Germinal center (tissue), 1 donor: ENCODE measurements around the gene ERF.
"Not testable (repeated sequence)": the region's sequence is repeated elsewhere in the genome, so short reads cannot be mapped to it uniquely, and the experiment has no call there.

Source experiments
- DNase-seq: peaks from one replicate; pipeline ENCODE4 v3.0.0; 2012; ENCODE audit warnings: mixed read lengths, low spot score

ERF gene

DNA sequence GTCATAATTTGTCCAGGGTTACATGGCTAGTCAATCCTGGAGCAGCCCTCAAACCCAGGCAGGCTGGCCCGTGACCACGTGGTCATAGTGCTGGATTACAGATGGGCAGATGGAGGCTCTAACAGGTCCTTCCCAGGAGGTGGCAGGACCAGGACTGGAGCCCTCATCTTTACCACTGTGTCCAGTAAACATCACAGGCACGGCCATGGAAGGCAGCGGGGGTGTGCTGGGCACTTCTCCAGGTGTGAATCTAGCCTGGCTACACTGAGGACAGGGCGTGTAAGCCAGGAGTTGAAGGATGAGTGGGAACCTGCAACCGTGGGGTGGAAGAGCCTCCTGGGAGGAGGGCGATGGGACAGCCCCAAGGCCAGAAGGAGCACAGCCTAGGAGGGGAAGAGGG is 20.2 kb upstream of the ERF start:
- no peak for DNase-seq

DNA sequence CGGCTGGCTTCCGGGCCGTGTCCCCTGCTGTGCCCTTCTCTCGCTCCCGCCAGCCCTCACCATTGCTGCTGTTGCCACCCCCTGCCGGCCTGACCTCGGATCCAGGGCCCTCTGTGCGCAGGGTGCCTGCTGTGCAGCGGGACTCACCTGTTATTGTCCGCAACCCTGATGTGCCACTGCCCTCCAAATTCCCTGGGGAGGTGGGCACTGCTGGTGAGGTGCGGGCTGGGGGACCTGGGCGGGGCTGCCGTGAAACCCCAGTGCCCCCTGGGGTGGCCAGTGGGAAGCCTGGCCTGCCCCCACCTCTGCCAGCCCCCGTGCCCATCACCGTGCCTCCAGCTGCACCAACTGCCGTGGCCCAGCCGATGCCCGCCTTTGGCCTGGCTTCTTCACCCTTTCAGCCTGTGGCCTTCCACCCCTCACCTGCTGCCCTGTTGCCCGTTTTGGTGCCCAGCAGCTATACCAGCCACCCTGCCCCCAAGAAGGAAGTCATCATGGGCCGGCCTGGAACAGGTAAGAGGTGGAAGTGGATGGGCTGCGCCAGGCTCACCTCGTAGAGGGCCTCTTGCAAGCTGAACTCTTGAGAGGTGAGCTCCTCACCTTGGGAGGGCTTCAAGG is 19.2 kb upstream of the ERF start:
- no peak for DNase-seq

DNA sequence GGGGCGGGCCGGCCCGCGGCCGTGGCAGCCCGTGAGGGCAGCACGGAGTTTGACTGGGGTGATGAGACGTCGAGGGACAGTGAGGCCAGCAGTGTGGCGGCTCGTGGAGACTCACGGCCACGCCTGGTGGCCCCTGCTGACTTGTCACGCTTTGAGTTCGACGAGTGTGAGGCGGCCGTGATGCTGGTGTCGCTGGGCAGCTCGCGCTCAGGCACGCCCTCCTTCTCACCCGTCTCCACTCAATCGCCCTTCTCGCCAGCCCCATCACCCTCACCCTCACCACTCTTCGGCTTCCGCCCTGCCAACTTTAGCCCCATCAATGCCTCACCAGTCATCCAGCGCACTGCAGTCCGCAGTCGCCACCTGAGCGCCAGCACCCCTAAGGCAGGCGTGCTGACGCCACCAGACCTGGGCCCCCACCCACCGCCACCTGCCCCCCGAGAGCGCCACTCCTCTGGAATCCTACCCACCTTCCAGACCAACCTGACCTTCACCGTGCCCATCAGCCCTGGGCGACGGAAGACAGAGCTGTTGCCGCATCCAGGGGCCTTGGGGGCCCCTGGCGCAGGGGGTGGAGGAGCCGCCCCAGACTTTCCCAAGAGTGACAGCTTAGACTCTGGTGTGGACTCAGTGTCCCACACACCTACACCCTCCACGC is 18.6 kb upstream of the ERF start:
- no peak for DNase-seq

DNA sequence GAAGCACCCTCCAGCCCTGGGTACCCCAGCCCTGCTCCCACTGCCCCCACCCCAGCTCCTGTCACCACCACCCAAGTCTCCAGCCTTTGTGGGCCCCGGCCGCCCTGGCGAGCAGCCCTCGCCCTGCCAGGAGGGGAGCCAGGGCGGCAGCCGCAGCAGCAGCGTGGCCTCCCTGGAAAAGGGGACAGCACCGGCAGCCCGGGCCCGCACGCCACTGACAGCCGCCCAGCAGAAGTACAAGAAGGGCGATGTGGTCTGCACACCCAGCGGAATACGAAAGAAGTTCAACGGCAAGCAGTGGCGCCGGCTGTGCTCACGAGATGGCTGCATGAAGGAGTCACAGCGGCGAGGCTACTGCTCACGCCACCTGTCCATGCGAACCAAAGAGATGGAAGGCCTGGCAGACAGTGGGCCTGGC is 18.1 kb upstream of the ERF start:
- DNase-seq, result no peak

DNA sequence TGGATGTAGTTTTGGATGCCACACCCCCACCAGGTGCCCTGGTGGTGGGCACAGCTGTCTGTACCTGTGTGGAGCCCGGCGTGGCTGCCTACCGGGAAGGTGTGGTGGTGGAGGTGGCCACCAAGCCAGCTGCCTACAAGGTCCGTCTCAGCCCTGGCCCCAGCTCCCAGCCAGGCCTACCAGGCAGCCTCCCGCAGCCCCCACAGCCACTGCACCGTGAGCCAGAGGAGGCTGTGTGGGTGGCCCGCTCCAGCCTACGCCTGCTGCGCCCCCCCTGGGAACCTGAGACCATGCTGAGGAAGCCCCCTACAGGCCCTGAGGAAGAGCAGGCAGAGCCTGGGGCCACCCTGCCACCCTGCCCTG is 17.6 kb upstream of the ERF start:
- DNase-seq, result no peak

DNA sequence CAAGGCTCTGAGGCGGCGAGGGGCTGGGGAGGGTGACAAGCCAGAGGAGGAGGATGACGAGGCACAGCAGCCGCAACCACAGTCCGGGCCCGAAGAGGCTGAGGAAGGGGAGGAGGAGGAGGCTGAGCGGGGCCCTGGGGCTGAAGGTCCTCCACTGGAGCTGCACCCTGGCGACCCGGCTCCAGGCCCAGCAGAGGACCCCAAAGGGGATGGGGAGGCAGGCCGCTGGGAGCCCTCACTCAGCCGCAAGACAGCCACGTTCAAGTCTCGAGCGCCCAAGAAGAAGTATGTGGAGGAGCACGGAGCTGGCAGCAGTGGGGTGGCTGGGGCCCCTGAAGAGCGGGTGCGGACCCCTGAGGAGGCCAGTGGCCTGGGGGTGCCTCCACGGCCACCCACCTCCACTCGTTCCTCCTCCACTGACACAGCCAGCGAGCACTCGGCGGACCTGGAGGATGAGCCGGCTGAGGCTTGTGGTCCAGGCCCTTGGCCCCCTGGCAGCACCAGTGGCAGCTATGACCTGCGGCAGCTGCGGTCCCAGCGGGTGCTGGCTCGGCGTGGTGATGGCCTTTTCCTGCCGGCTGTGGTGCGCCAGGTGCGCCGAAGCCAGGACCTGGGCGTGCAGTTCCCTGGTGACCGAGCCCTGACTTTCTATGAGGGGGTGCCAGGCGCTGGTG is 17.1 kb upstream of the ERF start:
- no peak for DNase-seq

DNA sequence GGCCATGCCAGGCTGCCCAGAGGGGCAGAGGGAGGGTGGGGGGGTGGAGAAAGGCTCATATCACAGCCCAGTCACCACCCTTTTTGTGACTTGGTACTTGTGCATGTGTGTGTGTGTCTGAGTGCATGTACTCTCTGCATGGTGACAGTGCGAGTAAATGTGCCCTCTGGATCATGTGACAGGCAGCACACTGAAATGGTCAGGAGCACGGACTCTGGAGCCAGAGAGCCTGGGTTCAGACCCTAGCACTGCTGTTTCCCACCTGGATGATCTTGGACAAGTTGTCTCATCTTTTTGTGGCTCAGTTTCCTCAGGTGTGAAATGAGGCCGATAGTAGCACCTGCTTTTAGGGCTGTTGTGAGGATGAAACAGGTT is 16.1 kb upstream of the ERF start:
- no peak for DNase-seq

DNA sequence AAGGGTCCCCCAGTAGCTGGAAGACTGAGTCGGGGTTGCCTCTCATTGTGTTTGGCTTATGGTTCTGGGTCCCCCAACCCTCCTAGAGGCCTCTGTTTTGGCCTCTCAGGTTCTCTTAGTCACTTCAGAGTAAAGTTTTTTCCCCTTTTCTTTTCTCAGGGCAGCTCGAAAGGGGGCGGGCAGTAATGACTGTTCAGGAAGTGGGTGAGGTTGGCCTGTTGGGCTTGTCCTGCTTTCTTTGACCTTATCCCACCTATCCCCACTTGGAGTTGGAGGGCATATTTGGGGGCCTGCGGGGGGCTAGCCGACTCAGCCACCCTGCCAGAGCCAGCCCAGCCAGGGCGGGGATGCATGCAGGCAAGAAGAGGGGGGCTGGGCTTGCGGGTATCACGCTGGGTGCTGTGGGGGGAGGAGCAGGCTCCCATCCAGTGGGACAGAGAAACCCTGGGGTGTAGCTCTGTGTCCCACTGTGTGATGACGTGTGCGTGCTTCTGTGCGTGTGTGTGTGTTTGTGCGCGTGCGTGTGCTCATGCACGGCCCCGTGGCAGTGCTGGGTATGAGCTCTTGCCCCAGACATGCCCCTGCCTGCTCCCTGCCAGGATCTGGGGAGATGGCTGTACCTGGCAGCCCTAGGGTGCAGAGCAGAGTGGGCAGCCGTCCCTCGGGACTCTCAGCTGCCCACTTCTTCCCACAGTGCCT is 15.6 kb upstream of the ERF start:
- DNase-seq, result no peak

DNA sequence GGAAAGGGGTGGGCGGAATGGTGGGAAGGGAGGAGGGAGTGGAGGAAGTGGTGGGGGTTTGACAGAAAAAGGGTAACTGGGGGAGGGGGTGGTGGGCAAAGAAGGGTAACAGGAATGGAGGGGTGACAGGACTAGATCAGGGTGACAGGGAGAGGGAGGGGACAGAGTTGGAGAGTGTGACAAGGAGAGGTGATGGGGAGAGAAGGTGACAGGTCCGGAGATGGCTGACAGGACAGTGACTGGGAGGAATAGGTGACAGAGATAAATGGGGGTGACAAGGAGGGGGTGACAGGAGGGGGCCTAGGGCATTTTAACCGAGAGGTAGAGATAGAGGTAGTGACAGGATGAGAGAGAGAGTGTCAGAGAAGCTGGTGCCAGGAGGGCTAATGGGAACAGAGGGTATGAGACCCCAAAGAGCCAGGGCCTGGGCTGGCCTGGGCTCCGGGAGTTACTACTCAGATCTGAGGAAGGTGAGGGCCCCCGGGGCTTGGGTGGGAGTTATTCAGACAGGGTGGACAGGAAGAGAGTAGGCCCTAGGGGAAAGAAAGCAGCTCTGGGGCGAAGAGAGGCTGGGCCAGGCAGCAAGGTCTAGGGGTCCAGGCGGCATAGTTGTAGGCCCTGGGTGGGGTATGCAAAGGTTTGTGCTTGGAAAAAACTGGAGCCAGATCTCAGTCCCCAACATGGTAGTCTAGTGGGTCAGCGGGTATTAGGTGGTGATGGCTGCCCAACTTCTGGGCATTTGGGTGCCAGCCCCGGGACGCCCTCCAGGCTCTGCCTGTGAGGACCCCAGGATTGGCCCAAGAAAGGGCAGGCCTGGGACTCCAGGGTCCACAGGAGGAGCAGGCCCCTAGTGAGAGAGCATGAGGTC is 14.8 kb upstream of the ERF start:
- DNase-seq, result no peak

DNA sequence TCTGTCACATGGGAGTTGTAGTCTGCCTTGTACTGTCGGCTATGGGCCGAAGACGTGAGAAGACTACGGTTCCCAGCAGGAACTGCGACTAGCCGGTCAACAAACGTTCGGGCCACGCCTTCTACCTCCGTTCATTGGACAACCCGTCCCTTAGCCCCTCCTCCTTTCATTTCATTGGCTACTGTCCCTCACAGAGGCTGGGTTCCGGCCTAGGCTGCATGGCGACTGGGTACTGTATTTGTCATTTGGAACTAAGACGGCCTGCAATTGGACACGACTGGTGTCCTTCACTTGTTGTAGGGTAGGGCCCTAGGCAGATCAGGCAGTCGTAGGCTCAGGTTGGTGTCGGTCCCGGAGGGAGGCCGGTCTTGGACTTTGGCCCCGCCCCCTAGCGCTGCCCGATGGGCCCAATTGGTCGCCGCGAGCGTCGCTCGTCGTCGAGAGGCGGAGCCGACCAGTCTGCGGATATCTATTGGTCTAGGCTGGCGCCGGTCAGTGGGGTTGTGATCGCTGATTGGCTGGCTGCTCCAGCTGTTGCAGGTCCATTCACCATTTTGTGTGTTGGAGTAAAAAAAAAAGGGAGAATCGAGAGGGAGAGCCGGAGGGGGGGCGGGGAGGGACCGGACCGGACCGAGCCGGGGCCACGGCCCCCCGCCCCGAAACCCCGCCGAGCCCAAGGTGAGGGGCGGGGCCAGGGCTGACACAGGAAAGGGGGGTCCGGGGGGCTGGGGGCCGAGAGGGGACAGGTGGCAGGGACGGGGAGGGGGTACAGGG is 14.0 kb upstream of the ERF start, which contains the start of gene CIC:
TSS of gene CIC (plus strand) at position 549 of the 774 bp plus-strand sequence. CDS start 2,532 bp downstream, outside the sequence.
- DNase-seq, result peak; percentile 94

DNA sequence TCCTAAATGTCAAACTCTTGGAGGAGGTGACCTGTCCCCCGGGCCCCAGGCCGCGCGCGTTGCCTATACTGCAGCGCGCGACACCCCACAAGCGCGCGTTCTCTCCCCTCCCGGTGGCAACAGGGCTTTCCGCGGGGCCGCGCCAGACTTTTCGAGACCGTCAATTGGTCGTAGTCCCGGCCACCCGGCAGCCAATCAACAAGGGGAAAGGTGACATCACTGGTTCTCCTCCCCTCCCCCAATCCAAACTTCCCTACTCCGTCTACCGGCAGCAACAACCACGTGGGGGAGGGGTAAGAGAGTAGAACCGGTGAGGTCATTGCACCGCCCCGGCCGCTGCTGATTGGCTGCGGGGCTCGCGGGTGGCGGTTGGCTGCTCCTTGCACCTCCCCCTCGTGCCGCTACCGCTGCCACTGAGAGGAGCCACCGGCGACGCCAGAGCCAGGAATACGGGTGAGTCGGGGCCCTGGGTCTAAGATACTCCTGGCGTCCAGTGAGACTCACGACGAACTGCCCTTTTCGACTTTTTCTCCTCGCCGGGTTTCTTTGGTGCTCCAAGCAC is 13.3 kb upstream of the ERF start:
- peak; percentile 93 for DNase-seq

DNA sequence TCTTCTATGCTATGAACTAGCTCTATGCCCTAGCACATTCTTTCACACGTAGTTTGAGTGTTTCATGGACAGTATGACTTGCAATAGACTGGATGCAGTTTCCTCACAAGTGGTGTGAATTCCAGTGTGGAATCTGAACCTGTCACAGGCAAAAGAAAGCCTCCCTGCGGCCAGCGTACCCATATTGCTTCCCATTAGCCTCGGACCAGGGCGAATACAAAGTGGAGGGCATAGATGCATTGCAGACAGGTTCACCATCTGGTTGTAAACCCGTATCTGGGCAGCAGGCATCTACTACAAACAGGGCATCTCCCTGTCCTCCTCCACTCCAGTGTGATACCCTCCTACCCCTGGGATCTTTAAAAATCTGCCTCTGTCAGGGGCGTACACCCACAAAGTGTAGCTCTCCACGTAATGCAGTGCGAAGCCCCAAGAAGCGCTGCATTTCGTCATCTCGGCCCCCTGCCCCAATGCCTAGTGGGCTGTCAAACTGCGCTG is 12.8 kb upstream of the ERF start:
- DNase-seq, result no peak

DNA sequence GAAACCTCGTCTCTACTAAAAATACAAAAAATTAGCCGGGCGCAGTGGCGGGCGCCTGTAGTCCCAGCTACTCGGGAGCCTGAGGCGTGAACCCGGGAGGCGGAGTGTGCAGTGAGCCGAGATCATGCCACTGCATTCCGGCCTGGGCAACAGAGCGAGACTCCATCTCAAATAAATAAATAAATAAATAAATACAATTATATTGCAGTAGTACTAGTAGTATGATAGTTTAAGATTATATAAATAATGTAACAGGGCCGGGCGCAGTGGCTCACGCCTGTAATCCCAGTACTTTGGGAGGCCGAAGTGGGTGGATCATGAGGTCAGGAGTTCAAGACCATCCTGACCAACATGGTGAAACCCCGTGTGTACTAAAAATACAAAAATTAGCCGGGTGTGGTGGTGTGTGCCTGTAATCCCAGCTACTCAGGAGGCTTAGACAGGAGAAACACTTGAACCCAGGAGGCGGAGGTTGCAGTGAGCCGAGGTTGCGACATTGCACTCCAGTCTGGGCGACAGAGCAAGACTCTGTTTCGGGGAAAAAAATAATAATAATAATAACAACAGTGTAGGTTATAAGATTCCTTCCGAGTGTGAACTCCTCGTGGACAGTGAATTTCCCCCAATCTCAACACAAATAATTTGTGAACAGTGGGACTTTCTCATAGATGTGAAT is 12.1 kb upstream of the ERF start:
- DNase-seq, result not testable (repeated sequence)

DNA sequence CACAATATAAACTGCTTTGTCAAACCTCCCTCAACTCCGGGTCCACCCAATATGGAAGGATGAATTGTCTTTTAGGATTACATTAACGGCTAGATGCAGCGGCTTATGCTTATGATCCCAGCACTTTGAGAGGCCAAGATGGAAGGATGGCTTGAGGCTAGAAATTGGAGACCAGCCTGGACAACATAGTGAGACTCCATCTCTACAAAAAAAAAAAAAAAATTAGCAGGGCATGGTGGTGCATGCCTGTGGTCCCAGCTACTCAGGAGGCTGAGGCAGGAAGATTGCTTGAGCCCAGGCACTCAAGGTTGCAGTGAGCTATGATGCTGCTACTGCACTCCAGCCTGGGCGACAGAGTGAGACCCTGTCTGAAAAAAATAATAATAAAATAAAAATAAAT is 11.2 kb upstream of the ERF start:
- not testable (repeated sequence) for DNase-seq

DNA sequence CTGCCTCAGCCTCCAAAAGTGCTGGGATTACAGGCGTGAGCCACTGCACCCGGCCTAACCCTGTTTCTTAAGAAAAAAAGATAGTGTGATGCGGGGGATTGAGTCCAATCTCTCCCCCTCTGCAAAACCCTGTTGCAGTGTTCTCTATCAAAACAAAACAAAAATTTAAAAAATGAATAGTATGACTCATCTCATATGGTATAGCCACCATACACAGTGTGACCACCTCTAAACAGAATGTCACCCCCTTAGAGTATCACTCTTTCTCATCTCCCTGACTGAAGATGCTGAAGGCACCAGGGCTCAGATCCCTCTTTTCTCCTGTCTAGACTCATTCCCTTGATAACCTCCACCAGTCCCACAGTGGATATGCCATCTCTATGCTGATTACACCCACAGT is 6.8 kb upstream of the ERF start:
- DNase-seq, result no peak

DNA sequence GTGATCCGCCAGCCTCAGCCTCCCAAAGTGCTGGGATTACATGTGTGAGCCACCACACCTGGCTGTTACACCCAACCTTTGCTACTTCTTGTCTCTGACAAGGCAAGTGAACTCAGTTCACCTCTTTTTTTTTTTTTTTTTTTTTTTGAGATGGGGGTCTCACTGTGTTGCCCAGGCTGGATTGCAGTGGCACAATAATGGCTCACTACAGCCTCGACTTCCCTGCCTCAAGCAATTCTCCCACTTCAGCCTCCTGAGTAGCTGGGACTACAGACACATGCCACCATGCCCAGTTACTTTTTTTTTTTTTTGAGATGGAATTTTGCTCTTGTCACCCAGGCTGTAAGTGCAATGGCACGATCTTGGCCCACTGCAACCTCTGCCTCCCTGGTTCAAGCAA is 2.9 kb upstream of the ERF start:
- not testable (repeated sequence) for DNase-seq

DNA sequence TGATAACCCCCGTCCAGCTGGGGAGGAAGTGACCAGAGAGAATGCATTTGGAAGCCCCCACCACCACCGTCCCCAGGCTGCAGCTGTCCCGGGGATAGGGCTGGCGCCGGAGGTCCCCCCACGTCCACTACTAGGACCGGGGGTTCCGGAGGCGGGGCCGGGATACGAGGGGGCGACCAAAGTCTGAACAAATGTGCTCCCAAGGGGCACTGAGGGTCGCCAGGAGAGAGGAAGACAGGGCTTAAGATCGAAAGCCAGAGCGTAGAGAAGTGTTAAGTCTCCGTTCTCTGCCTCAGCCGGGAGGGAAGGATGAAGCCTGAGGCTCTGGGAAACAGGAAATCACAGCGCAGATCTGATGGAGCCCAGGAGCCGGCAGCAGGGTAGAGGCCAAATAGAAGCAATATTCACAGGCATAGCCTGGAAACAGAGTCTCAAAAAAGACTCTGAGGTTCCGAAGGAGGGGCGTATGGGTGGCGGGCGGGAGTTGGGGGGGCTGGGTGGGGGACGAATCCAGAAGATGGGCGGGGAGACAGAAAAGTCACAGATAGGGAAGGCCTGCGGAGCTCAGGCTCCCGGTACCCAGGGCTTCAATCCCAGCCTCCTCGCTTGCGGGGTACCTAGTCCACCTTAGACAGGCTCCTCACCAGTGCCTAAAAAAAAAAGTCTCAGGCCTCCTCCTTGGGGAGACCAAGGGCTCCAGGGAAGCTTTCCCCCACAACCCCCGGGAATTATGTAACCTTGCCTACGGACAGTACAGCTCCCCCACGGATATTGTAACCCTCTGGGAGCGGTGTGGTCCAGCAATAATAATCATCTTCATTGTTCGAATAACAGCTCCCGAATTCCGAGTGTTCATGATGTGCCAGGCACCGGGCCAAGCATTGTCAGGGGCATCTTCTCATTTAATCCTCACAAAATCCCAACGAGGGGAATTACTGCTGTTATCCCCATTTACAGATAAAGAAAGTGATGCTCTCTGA is 1.1 kb upstream of the ERF start:
- no peak for DNase-seq

DNA sequence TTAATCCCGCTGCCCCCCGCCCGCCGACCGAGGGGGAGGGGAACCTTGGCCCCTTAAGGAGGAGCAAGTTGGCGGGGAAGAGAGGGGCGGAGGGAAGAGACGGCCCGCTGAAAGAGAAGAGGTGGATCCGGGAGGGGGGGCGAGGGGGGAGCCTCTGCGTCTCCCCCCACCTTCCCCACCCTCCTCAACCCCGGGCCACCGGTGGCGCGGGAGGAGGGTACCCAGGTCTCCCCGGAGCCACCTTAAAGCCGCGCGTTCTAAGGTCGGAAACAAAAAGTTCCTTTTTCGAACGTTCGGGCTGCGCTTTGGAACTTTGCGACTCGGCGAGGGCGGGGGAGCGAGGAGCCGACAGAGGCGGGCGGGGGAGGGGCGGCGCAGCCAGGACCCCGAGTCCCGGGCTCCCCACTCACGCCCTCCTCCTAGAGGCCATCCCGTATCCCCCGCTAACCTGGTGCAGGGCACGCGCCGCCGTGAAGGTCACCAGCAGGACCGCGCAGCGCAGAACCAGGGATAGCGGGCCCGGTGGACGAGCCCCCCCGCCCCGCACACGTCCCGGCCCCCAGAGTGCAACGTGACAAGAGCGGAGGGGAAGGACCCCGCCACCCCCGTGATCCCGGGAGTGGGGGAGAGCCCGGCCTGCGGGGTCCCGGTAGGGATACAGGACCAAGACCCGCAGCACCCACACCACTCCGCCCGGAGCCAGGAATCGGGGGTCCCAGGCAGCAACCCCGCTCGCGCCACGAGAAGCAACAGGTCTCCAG is 659 bp downstream of the ERF start:
- peak; percentile 68 for DNase-seq
